HG03045 (cell line): Measurements from ENCODE around the gene GRP.

Experiments
- ATAC-seq: cut with Tn5 transposase; IDR thresholded peaks from one replicate; pipeline ENCODE4 v1.9.1; 2021; ENCODE audit warnings: mild to moderate bottlenecking, moderate library complexity; ENCODE audit not compliant: unreplicated experiment

Gene GRP

GRCh38 chr18:59219672-59220163, at the start of gene GRP:
Gene GRP (plus strand): TSS chr18:59220158. CDS start chr18:59220266, 108 bp downstream.
- ATAC-seq: no peak

DNA sequence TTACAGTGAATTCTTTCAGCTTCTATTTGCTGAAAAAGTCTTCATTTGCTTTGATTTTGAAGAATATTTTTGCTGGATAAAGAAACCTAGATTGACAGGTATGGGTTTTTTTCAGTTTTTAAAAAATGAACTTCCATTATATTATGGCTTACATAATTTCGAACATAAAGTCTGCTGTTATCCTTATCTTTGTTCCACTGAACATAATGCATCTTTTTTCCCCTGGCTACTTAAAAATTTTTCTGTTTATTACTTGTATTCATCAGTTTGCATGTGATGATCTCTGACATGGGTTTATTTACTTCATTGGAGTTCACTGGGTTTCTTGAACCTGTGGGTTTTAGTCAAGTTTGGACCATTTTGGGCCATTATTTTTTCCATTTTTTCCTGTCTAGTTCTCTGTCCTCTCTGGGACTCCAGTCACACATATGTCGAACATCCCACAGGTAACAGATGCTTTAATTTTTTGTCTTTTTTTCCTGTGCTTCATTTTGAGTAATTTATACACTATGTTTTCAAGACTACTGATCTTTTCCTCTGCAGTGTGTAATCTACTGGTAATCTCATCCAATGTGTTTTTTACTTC, 47.2 kb upstream of the GRP start:
- no peak for ATAC-seq

DNA sequence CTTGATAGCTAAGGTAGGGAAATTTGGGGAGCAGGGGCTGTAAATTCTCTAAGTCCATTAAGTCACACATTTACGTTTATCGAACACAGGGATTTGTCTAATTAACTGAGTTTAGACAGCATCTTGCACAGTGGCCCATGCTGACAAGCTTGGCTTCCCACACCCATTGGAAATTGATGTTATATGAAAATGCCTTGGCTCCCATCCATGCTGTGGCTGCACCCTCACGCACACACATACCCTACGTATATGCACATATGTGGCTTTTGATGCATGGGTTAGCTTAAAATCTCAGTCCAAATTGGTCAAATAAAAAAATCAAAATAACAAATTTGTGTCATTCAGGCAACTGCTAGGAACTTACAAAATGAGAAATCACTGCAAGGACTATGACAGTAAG, 42.5 kb upstream of the GRP start:
- no peak for ATAC-seq

DNA sequence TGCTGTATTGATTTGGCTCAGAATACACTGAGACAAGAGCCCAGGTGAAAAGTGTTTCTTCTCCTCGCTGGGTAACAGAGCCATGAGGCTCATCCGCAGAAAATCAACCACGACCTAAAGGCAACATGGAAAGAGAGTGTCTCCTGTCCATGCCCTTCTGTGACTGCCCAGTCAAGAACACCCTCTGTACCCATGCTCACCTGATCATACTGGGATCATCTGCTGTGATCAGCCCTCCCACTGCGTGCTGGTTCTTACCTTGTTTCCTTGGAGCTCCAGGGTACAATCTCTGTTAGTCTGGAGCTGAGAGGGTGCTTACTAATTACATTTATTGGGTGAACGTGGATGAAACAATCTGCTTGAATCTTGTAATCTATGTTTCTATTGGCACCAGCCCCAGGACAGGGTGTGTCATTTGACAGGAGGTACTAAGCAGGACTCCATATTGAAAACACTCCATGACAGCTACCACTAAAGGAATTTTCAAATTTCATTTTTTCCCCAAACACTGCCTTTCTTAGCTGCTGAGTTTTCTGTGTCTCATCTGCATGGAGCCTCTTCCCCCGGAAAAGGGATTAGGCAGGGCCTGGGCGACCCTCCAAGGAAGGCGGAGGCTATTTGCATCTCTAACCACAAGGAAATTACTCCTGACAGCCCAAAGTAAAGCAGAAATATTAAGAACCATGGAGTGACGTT, 39.7 kb upstream of the GRP start:
- ATAC-seq: no peak

- ATAC-seq: no peak
Measured at GRCh38 chr18:59182673-59183072, 37.3 kb upstream of the GRP start.

- ATAC-seq: no peak
Measured at GRCh38 chr18:59189008-59189407, 30.9 kb upstream of the GRP start.

- ATAC-seq: no peak
Measured at GRCh38 chr18:59189746-59190145, 30.2 kb upstream of the GRP start.

- ATAC-seq: no peak
Measured at GRCh38 chr18:59196161-59196725, 23.7 kb upstream of the GRP start.

DNA sequence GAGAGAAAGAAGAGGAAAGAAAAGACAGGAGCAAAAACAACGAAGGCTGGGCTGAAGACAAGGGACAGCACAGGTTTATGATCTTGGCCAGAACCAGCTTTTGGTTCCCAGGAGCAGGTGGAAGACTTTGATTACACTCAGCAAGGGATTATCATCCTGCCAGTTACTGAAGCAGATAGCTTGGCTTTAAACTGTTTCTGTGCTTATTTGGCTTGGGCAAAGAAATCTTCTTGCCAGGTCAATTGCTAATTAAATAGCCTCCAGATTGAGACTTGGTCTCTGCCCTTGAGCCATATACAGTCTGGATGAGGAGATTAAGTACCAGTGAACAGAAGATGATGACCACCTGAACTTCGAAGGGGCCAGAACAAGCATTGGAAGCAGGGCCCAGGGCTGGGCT, 22.3 kb upstream of the GRP start:
- no peak for ATAC-seq

GRCh38 chr18:59198215-59198614, 21.7 kb upstream of the GRP start:
- ATAC-seq: no peak

DNA sequence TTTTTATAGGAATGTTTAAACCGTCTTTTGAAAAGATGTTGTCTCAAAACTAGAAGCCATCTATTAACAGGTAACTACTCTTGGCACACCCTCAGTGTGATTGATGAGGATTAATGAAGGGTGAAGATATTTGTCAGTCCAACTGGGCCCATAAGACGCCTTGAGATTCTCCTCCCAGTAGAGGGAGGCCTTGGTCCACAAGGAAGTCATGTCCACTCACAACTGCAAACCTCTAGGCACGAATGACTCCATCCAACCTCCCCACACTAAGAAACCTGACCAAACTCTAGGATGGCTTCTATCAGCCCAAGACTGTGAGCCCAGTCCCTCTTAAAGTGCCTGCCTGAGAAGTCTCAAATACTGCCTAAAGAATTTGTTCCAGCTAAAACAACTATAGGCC, 19.2 kb upstream of the GRP start:
- ATAC-seq: no peak

- no peak for ATAC-seq
Measured at GRCh38 chr18:59202258-59202820, 17.6 kb upstream of the GRP start.

GRCh38 chr18:59207506-59207905, 12.5 kb upstream of the GRP start:
- ATAC-seq: no peak

GRCh38 chr18:59208602-59209125, 11.3 kb upstream of the GRP start:
- no peak for ATAC-seq

DNA sequence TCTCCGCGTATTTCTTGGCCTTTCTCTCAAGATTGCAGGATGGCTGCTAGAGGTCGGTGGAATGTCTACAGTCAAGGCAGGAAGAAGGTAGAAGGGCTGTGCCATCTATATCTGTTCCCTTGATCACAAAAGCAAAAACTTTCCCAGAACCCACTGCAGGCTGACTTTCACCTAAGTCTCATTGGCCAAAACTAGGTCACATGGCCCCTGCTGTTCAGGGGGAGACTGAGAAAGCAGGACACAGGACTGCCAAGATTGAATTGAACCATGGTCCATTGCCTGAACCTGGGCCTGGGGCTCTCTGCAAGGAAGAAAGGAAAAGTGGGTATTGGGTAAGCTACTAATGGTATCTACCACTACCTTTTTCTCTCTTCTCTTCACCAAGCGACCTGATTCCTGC, 9.7 kb upstream of the GRP start:
- no peak for ATAC-seq

- ATAC-seq: no peak
Measured at GRCh38 chr18:59211629-59212028, 8.3 kb upstream of the GRP start.

DNA sequence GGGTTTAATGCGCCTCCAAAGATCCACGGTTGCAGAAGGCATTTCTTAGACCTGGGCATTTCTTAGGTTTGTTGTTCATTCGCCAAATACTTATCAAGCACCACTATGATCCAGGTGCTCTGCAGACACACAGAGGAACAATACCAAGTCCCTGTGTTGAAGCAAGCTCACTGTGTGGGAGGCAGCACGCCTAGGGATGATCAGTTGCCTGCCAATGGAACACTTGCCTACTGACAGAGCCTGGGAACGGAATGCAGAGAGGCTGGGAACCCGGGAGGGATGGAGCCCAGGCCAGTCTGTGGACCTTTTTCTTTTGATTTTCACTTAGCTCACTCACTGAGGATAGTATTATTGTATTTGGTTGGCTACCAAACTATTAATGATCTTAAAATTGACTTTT, 1.9 kb upstream of the GRP start:
- ATAC-seq: no peak

DNA sequence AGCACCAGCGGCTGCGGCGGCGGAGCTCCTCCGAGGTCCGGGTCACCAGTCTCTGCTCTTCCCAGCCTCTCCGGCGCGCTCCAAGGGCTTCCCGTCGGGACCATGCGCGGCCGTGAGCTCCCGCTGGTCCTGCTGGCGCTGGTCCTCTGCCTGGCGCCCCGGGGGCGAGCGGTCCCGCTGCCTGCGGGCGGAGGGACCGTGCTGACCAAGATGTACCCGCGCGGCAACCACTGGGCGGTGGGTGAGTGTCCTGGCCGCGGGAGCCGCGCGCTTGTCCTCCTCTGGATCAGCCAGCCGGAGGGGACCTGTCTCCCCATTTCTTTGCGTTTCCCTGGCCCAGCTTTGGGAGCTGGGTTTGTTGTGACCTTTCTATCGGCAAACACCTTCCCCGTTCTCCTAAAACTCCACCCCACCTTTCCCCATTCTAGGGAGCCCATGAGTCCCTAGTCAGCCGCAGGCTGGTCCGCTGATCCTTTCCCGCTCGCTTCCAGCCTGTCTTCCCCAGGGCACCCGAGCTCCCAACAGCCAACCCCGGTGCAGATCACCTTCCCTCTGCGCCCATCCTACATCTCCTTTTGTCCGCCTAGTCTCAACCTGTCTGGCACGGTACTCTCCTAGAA, 316 bp downstream of the GRP start:
- no peak for ATAC-seq

DNA sequence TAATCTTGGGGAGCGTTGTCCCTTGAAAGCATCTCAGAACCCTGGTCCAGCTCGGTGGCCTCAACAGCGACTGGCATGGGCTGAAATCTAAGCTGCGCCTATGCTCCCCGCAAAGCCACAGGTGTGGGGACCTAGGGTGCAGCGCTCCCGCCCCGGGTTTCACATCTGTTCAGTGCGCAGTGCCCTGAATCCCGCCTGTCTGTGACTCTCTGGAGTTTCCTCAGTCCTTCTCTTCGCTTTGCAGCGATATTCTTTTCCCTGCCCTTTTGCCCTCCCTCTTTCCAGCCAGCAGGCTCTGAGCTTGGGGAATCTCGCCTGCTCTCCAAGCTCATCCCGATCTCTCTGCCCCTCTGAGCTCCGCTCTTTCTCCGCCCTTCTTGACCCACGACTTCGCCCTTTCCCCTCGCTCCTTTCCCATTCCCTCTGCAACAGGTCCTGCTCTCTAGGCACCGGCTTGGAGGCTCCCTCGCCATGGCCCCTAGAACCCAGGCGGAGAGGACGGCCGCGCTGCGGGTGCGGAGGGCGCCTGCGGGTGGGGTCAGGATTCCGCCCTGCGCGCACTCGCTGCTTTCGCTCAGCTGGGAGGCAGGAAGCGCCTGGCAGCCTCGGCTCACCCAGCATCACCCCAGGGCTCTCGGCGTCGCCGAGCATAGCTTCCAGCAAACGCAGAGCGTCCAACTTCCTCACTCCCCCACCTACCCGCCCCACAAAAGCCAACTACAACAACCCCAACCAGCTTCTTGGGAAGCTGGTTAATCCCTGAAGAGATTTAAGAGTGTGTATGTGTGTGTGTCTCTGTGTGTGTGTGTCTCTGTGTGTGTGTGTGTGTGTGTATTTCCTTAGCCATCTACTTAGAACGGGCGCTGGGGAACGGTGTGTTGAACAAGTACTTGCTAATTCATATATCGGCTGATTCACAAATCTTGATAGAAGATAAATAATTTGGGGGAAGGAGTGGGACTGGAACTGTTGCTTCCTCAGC, 1.1 kb downstream of the GRP start:
- no peak for ATAC-seq

DNA sequence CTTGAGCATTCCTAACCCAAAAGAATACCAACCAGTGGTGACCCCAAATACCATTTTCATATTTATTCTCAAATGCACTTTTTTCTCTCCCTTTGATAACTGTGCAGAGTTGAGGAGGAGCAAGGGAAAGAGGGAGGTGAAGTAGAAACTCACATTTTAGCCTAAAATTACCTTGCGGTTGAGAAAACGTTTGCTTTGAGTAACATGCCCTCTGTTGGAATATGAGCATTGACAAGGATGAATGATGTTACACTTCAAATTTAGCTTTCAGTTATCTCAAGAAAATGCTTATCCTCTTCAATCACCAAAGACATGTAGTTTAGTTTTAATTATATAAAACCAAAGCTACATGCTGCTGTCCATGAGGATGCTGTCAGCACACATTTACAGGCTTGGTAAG, 2.4 kb downstream of the GRP start:
- ATAC-seq: no peak
